Kidney glomerular epithelial cell (primary cell): Measurements from ENCODE around the gene EPB41L5.

Experiments used
- DNase-seq: peaks from one replicate; lab custom pipeline; 2025; lab: John Stamatoyannopoulos, UW

EPB41L5 gene

GRCh38 chr2:120225549-120226065 lies 212.7 kb downstream of the EPB41L5 start:
- DNase-seq = no peak

GRCh38 chr2:120226316-120226715 lies 213.4 kb downstream of the EPB41L5 start:
- no peak for DNase-seq

GRCh38 chr2:120227111-120227991 lies 214.5 kb downstream of the EPB41L5 start:
- DNase-seq = no peak

GRCh38 chr2:120228503-120228902 lies 215.6 kb downstream of the EPB41L5 start:
- no peak for DNase-seq
